IPS-18c (cell line): ENCODE results near the gene SLC17A7.
A peak's percentile ranks its signal among the peaks of the same experiment; 100 is the strongest.

ENCODE experiments used
- H3K4me3 ChIP-seq: 2 replicates; pipeline ENCODE4 v1.7.0; 2013; ENCODE audit warnings: low read depth, mild to moderate bottlenecking, low read length, moderate library complexity; ENCODE audit not compliant: insufficient read depth
- H3K9me3 ChIP-seq: one replicate; pipeline ENCODE4 v1.6.1; 2013; ENCODE audit warnings: mild to moderate bottlenecking, low read length, moderate library complexity; ENCODE audit not compliant: control insufficient read depth, insufficient read depth

The SLC17A7 gene

DNA sequence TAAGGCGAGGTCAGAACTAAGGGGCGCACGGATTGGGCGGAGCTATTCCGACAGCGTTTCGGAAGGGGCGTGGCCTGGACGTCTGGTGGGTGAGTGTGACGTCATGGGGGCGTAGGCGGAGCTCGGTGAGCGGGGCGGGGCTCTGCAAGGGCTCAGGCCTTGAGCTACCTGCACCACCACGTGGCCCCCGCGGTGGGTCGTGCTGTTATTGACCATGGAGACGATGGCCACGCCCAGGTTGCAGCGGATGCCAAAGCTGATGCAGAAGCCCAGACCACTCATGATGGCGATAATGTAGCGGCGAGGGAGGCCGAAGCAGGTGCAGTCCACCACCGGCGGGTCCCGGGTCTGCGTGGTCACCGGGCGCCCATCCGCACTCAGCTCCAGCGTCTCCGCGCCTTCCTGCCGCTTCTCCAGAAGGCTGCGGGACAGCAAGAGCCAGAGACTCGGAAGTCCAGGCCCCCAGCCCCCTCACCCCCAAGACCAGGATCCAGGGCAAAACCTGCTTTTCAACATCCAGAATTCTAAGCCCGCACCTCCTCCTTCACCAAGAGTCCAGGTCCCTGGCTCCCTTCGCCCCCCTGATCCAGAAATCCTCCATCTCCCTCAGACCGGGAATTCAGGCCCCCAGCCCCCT is 4.8 kb downstream of the SLC17A7 start:
- H3K4me3 ChIP-seq = peak overlapping the region; percentile 29
- peaks cover 2% of the 10 kb centered on the region for H3K9me3 ChIP-seq

DNA sequence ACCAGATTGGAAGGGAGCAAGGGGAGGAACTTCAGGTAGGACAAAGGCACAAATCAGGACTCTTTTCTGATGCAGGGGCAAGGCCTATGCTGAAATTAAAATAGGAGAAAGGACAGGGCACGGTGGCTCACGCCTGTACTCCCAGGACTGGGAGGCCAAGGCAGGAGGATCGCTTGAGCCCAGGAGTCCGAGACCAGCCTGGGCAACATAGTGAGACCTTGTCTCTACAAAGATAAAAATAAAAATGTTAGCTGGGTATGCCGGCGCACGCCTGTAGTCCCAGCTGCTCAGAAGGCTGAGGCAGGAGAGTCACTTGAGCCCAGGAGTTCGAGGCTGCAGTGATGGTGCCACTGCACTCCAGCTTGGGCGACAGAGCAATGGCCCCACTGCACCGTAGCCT is 5.7 kb downstream of the SLC17A7 start:
- Histone ChIP-seq H3K4me3 (no peak overlapping the region), H3K9me3 (peaks cover 2% of the 10 kb centered on the region)

DNA sequence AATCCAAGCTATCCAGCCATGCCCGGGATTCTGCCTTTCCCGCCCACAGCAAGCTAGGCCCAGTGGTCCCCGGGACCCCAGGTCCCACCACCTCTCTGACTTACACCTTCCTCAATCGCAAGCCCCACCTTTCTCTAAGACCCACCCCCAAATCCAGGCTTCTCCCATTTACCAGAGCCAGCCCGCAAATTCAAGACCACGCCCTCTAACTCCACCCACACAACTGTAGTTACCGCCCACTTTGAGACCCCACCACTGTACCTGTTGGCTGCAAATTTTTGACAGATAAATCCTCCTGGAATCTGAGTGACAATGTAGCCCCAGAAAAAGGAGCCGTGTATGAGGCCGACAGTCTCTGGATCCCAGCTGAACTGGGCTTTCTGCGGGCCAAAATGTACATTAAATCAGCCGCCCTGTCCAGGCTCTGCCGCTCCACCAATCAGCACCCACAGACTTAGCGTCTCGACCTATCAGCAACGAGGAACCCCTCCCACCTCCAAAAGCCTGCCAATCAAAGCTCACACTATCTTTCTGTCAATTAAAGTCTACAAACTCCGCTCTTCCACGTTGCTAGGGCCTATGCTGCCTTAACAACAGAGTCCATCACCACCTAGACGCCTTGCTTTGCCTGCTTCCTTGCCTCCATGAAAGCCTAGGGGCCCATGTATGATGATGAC is 6.3 kb downstream of the SLC17A7 start:
- H3K4me3 ChIP-seq = no peak overlapping the region
- peaks cover 2% of the 10 kb centered on the region for H3K9me3 ChIP-seq

DNA sequence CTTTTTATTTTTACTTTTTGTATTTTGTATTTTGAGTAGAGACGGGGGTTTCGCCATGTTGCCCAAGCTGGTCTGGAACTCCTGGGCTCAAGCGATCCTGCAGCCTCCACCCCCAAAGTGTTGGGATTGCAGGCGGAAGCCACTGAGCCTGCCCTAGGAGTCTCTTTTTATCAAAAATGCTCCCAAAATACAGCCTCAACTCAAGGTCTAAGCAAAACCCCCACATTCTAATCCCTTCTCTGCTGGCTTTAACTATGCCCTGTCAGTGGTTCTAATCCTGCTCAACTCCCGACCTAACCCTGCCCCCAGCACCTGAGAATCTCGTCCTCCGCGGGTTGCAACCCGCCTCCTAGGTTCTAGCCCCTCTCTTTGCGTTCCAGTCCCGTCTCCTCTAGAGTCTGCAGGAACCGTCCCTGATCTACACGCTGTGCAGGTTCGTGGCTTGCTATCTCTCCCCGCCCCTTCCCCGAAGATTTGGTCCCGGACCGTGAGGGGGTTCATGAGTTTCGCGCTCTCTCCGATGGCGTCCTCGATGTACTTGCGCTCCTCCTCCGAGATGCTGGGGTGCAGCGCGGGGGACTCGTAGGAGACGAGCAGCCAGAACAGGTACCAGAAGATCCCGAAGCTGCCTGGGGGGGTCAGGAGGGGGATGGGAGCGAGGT is 8.0 kb downstream of the SLC17A7 start:
- Histone ChIP-seq H3K4me3 (no peak overlapping the region), H3K9me3 (peaks cover 2% of the 10 kb centered on the region)

DNA sequence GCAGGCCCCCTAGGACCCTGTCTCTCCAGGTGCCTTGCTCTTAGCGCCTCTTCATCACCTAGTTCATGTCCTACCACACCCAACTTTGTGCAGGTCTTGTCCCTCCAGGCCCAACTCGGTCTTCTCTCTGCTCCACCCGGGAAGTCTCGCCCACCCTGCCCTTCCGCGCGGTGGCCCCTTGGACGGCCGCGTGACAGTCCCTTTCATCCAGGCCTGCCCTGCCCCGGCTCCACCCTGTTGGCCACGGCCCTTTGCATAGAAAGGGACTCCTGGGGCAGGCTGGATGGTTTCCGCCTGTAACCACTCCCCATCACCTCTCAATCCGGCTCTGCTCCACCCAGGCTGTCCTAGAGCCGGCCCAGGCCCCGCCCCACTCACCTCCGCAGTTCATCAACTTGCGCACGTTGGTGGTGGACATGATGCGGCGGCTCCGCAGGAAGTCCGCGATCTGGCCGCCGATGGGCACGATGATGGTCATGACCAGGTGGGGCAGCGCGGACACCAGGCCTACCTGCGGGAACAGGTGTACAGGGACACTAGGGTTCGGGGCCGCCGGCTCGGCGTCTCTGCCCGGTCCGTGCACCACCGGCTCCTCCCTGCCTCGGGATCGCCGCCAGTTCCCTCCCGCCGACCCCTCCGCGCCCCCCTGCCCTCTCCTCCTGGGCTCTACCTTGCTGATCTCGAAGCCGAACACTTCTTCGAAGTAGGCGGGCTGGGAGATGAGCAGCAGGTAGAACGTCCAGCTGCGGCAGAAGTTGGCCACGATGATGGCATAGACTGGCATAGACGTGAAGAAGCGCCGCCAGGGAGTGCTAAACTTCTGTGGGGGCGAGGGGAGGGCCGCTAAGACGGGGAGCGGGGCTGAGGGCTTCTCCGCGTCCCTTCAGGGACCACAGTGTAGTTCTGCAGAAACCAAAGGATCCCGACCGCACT is 8.9 kb downstream of the SLC17A7 start:
- Histone ChIP-seq H3K9me3 (peaks cover 2% of the 10 kb centered on the region), H3K4me3 (peak overlapping the region; percentile 40)

DNA sequence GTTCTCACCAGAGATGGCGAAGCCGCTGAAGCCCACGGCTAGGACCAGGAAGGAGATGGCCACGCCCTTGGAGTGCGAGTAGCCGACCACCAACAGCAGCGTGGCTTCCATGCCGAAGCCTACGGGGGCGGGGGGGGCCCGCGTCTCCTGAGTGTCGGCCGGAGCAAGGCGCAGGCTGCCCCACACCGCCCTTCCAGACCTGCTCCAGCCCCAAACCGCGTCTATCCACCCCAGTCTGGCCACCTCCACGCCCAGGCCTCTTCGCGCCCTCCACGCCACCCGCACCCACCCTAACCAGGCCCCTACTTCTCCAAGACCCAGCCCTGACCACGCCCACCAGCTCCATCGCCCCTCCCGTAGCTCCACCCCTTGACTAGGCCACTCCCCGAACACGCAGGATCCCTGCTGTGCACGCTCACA is 10.0 kb downstream of the SLC17A7 start:
- Histone ChIP-seq H3K4me3 (no peak overlapping the region), H3K9me3 (peaks cover 2% of the 10 kb centered on the region)

DNA sequence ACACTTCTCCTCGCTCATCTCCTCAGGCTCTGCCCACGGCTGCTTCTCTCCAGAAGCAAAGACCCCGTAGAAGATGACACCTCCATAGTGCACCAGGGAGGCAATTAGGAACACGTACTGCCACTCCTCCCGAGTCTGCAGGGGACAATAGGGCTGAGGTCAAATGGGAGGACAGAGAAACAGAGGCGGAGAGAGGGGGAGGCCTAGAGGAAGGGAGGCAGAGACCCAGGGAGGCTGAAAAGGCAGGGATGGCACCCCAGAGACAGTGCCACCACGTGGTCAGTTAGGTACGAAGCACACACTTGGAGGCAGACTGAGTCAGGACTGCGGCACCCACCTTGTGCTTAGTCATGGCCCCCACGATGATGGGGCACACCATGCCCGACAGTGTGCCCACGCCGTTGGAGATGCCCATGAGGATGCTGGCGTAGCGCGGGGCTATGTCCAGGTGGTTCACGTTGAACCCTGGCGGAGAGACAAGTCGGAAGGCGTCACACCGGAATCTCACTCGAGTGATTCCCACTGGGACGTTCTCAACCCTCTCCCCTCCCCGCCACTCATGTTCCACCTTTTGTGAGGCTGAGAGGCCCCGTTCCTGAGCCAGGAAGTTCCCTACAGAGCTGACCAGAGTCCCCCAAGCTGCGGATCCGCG is 10.5 kb downstream of the SLC17A7 start:
- peaks cover 2% of the 10 kb centered on the region for H3K9me3 ChIP-seq
- no peak overlapping the region for H3K4me3 ChIP-seq

DNA sequence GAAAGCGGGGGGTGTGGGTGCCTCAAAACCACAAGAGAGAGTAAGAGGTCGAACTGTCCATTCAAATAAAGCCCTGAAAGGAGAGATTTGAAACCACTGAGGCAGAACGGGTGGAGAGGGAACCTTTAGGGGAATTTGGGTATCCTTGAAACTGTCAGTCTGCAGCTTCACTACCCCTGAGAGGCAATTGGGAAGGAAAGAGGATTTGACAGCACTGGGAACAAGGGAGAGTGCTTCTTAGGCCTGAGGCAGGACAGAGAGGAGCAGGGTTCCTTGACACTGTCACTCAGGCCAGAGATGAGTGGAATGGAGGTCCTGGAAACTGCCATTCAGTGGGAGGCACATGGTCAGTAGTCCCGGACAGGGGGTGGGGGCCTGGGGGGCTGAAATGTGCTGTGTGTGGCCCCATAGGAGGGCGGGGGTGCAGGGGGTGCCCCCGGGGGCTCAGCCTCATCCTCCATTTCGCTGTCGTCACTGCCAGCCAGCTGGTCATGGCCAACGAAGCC is 11.1 kb downstream of the SLC17A7 start:
- Histone ChIP-seq H3K9me3 (peaks cover 2% of the 10 kb centered on the region), H3K4me3 (no peak overlapping the region)

DNA sequence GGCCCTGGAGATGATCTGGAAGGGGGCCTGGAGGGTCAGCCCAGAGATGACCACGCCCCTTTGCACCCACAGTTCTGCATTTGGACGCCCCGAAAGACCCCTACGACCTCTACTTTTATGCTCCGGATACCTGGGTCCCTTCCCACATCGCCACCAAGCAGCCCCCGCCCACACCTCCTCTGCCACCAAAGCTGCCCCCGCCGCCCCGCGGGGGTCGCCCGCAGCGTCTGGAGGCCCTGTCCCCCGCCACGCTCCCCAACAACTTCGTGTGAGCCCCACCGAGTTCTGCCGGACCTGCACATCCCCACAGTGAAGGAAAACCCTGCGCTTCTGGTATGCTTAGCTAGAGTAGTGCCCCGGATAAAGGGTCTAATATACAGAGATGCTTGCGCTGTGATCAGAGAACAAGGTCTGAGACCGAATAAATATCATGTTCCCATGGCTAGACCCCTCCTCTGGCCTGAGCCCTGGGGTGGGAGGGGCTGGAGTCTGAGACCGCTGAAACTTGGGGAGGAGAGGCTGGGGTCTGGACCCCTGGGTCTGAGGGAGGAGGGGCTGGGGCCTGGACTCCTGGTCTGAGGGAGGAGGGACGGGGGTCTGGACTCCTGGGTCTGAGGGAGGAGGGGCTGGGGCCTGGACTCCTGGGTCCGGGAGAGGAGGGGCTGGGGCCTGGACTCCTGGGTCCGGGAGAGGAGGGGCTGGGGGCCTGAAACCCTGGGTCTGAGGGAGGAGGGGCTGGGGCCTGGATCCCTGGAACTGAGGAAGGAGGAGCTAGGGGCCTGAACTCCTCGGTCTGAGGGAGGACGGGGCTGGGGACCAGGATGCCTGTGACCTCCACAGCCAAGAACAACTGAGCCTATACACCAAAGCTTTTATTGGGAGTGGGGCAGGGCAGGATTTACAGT is 12.5 kb downstream of the SLC17A7 start:
- Histone ChIP-seq H3K9me3 (peaks cover 4% of the 10 kb centered on the region), H3K4me3 (peak overlapping the region; percentile 50)

DNA sequence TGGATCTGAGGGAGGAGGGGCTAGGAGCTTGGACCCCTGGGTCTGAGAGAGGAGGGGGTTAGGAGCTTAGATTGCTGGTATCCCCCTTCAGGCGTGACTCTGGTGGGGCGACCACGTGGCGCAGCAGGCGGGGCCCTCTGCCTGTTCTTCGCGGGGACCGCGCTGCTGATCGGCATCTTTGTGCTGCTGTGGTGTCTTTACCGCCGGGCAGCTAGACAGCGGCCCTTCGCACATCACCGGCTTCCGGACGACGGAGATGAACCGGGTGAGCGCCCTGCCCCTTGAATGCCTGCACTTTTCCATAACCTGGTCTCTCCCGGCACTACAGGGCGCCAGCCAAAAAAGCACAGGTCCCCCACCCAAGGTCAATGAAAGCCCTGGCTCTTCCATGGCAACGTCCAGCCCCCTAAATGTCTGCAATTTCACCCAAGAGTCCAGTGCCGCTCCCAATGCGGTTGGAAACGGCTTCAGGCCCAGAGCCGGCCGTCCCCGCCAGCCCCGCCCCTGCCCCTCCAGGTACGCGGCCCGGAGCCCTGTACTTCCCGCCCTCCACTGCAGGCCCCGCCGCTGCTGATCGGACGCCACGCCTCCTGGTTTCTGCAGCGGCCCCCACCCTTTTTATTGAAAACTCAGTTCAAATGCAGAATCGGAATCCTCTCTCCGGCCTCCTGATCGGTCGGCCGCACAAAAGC is 13.3 kb downstream of the SLC17A7 start:
- peak overlapping the region; percentile 50 for H3K4me3 ChIP-seq
- peaks cover 4% of the 10 kb centered on the region for H3K9me3 ChIP-seq

DNA sequence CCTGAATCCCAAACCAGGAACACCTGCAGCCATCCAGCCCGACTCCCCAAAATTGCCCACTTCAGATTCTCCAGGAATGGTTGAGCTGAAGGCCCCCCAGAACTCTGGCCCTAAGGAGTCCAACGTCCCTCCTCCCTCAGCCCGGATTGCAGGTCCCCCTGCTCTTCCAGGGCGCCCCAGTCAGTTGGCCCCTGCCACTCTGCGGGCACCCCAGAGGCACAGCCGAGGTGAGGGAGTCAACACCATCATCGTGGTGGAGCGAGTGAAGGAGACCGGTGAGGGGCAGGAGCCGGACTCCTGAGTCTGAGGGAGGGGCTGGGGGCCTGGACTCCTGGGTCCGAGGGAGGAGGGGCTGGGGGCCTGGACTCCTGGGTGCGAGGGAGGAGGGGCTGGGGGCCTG is 14.0 kb downstream of the SLC17A7 start:
- H3K9me3 ChIP-seq = peaks cover 4% of the 10 kb centered on the region
- H3K4me3 ChIP-seq = no peak overlapping the region

DNA sequence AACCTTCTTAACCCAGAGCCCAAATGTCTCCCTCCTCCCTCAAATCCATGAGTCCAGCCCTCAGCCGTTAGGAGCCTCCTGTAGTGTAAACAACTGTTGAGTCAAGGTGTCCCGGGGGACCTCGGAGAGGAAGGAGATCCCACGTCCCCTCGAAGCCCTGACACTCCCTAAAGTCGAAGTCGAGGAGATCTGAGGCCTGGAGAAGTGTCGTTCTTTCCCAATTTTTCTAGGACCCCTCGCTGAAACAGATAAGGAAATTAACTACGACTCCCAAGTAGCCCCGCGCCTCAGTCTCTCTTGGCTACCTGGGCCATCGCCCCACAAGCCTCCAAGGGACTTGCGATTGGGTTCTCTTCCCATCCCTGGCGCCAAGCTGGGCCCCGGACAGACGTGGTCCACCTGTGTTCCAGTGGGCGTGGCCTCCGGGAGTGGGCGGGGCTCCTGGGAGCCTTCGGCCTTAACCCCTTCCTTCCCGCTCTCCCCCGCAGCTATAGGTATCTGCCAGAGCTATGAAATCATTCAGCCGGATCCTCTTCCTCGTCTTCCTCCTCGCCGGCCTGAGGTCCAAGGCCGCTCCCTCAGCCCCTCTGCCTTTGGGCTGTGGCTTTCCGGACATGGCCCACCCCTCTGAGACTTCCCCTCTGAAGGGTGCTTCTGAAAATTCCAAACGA is 15.3 kb downstream of the SLC17A7 start:
- peaks cover 2% of the 10 kb centered on the region for H3K9me3 ChIP-seq
- H3K4me3 ChIP-seq = peak overlapping the region; percentile 32; the same call in 1 of the 2 replicates

DNA sequence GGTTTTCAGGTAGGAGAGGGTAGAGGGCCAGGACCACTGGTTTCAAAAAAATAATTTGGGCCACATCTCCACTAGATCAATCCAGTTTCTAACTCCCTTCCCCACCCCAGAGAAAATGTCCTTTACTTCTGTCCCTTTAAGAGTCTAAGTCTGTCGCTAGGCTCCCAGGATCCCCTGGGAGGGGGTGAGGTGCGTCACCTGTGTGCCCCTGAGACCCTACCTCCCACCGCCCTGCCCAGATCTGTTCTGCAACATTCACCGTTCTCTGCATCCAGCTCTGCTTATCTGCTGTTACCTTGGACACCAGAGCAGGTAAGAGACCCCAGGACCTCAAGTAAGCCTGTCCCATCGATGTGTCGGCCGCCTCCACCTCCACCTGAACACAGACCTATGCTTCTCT is 16.1 kb downstream of the SLC17A7 start, which contains the start of gene GFY:
GFY (plus strand) TSS at position 211 of the 400 bp plus-strand sequence. CDS start 1,043 bp downstream, outside the sequence.
- peak within 1 kb of the TSS; percentile 32; the same call in 1 of the 2 replicates for H3K4me3 ChIP-seq

DNA sequence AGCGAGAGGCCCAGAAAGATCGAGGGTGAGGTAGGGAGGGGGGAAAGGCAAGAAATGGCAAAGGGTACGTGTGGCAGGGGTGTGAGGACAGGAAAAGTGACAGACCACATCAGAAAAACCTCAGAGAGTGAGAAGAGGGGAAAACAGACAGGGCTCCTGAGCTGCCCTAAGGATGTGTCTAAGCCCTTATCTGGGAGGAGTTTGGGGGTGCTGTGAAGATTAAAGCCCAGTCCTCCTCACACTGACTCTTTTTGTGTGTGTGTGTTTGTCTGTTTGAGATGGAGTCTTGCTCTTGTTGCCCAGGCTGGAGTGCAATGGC is 17.4 kb downstream of the SLC17A7 start:
- peaks cover 2% of the 10 kb centered on the region for H3K9me3 ChIP-seq
- no peak overlapping the region for H3K4me3 ChIP-seq

More for the DNA sequence above, 16.1 kb downstream of the SLC17A7 start, which contains the start of gene GFY:
- H3K9me3 ChIP-seq = peaks cover 2% of the 10 kb centered on the region
